DND-41 (cell line): Measurements from ENCODE around the gene CYP11A1.

Experiments used
- ATAC-seq: fragments of 200-7000 bp; cut with Tn5 transposase; 3 replicates; pipeline ENCODE4 v1.9.1; 2021; ENCODE audit warnings: low read depth; ENCODE audit not compliant: insufficient read depth
- DNase-seq: peaks from one replicate; pipeline ENCODE4 v3.0.0-alpha.2; 2020
- H2AFZ ChIP-seq: 2 replicates; pipeline ENCODE4 v1.6.0; 2012; ENCODE audit warnings: low read depth, low read length
- H3K27ac ChIP-seq: 2 replicates; pipeline ENCODE4 v1.5.1; 2012; ENCODE audit warnings: low read length, inconsistent platforms
- H3K27me3 ChIP-seq: fragments of 200-600 bp; sonication (generic); 2 replicates; pipeline ENCODE4 v1.6.0; 2012; ENCODE audit warnings: low read length, mild to moderate bottlenecking, inconsistent platforms; ENCODE audit not compliant: insufficient read depth, poor library complexity
- H3K36me3 ChIP-seq: 2 replicates; pipeline ENCODE4 v1.5.1; 2012; ENCODE audit warnings: low read length, inconsistent platforms; ENCODE audit not compliant: insufficient read depth
- H3K4me1 ChIP-seq: 2 replicates; pipeline ENCODE4 v1.5.1; 2012; ENCODE audit warnings: mild to moderate bottlenecking, low read length; ENCODE audit not compliant: insufficient read depth
- H3K4me2 ChIP-seq: 2 replicates; pipeline ENCODE4 v1.6.0; 2012; ENCODE audit warnings: mild to moderate bottlenecking, moderate library complexity, low read length, inconsistent platforms; ENCODE audit not compliant: insufficient read depth
- H3K4me3 ChIP-seq, 2 experiments: fragments of 200-600 bp in 1 of 2; shearing (Covaris generic) in 1 of 2; 2 replicates each; pipeline ENCODE4 v1.5.1; 2012 to 2016; ENCODE audit warnings: inconsistent platforms in 2 of 2, low read length in 2 of 2, mild to moderate bottlenecking in 2 of 2, low read depth in 1 of 2, moderate library complexity in 1 of 2
- H3K79me2 ChIP-seq: 2 replicates; pipeline ENCODE4 v1.6.0; 2012; ENCODE audit warnings: low read length, inconsistent platforms; ENCODE audit not compliant: insufficient read depth
- H3K9ac ChIP-seq: 2 replicates; pipeline ENCODE4 v1.6.0; 2012; ENCODE audit warnings: low read depth, mild to moderate bottlenecking, inconsistent platforms, low read length, moderate library complexity
- H3K9me3 ChIP-seq: 2 replicates; pipeline ENCODE4 v1.5.1; 2012; ENCODE audit warnings: low read length, moderate library complexity, mild to moderate bottlenecking, inconsistent platforms; ENCODE audit not compliant: insufficient read depth, severe bottlenecking
- H4K20me1 ChIP-seq: 2 replicates; pipeline ENCODE4 v1.6.0; 2012; ENCODE audit warnings: low read length; ENCODE audit not compliant: insufficient read depth
- CTCF ChIP-seq: IDR thresholded peaks from 2 replicates; pipeline ENCODE4 v1.5.1; 2012; ENCODE audit warnings: borderline replicate concordance, low read length, moderate library complexity, mild to moderate bottlenecking; ENCODE audit not compliant: poor library complexity, severe bottlenecking; ENCODE audit errors: extremely low read depth
- EZH2 ChIP-seq: IDR thresholded peaks from 3 replicates; pipeline ENCODE4 v1.6.1; 2012; ENCODE audit warnings: borderline replicate concordance, low read depth, mild to moderate bottlenecking, moderate library complexity, low read length, inconsistent platforms; ENCODE audit not compliant: severe bottlenecking

The CYP11A1 gene

GRCh38 chr15:74408815-74409214 lies 41.4 kb upstream of the CYP11A1 start:
- Histone ChIP-seq H3K27me3 (no peaks in the 10 kb centered on the region), H2AFZ (no peak overlapping the region), H3K27ac (no peak overlapping the region; the same call in 1 of the 2 replicates), H3K4me3 (no peak overlapping the region), H4K20me1 (no peaks in the 10 kb centered on the region), H3K9ac (no peak overlapping the region), H3K79me2 (no peaks in the 10 kb centered on the region), H3K4me2 (no peak overlapping the region), H3K4me1 (peaks cover 6% of the 10 kb centered on the region), H3K9me3 (no peaks in the 10 kb centered on the region), H3K36me3 (peaks cover 29% of the 10 kb centered on the region)
- TF ChIP-seq EZH2, result no peak
- TF ChIP-seq CTCF, result no peak
- DNase-seq (no peak), ATAC-seq (no peak)

GRCh38 chr15:74408385-74408784 lies 40.9 kb upstream of the CYP11A1 start:
- H3K4me1 ChIP-seq, result peaks cover 10% of the 10 kb centered on the region
- H3K9ac ChIP-seq, result no peak overlapping the region
- H3K9me3 ChIP-seq, result no peaks in the 10 kb centered on the region

GRCh38 chr15:74406992-74407705 lies 39.7 kb upstream of the CYP11A1 start:
- H3K4me2 ChIP-seq, result no peak overlapping the region
- no peak for TF ChIP-seq EZH2
- no peak for TF ChIP-seq CTCF
- no peaks in the 10 kb centered on the region for H4K20me1 ChIP-seq
- no peaks in the 10 kb centered on the region for H3K27me3 ChIP-seq
- H3K4me1 ChIP-seq, result peaks cover 23% of the 10 kb centered on the region
- DNase-seq, result no peak
- ATAC-seq, result no peak
- no peak overlapping the region for H3K9ac ChIP-seq
- no peaks in the 10 kb centered on the region for H3K79me2 ChIP-seq
- H3K27ac ChIP-seq, result no peak overlapping the region; the same call in 1 of the 2 replicates
- peaks cover 19% of the 10 kb centered on the region for H3K36me3 ChIP-seq
- H3K9me3 ChIP-seq, result no peaks in the 10 kb centered on the region
- H3K4me3 ChIP-seq, result no peak overlapping the region
- no peak overlapping the region for H2AFZ ChIP-seq

More at GRCh38 chr15:74408385-74408784, 40.9 kb upstream of the CYP11A1 start:
- H3K27me3 ChIP-seq, result no peaks in the 10 kb centered on the region
- DNase-seq, result no peak
- H3K4me3 ChIP-seq, result no peak overlapping the region
- no peak overlapping the region; the same call in 1 of the 2 replicates for H3K27ac ChIP-seq
- H2AFZ ChIP-seq, result no peak overlapping the region
- no peak overlapping the region for H3K4me2 ChIP-seq
- peaks cover 24% of the 10 kb centered on the region for H3K36me3 ChIP-seq
- TF ChIP-seq EZH2 (no peak), CTCF (no peak)
- H4K20me1 ChIP-seq, result no peaks in the 10 kb centered on the region
- no peaks in the 10 kb centered on the region for H3K79me2 ChIP-seq
- ATAC-seq, result 0 out of 3 replicates have a peak, but pooled peaks have one; percentile 6
